GM12878 (cell line): Measurements from ENCODE around the gene POLR2I.
"Not testable (repeated sequence)": the region's sequence is repeated elsewhere in the genome, so short reads cannot be mapped to it uniquely, and the experiment has no call there.

Experiments used
- BHLHE40 ChIP-seq, 2 experiments: fragments of 450-650 bp in 1 of 2; IDR thresholded peaks; 2 replicates each; pipeline ENCODE4 v1.6.1; 2011 to 2017; ENCODE audit warnings: low read depth in 2 of 2, borderline replicate concordance in 1 of 2, improper control_type of control experiment in 1 of 2, low read length in 1 of 2, mild to moderate bottlenecking in 1 of 2
- BMI1 ChIP-seq: fragments of 450-650 bp; IDR thresholded peaks from 2 replicates; pipeline ENCODE4 v1.6.1; 2016; ENCODE audit warnings: mild to moderate bottlenecking, moderate library complexity, borderline replicate concordance
- BRCA1 ChIP-seq: IDR thresholded peaks from 2 replicates; pipeline ENCODE4 v1.6.1; 2011; ENCODE audit warnings: low read depth, low read length, improper control_type of control experiment
- HCFC1 ChIP-seq: fragments of 150-350 bp; IDR thresholded peaks from 2 replicates; pipeline ENCODE4 v1.6.1; 2014; ENCODE audit warnings: low read length
- JUND ChIP-seq: IDR thresholded peaks from 2 replicates; pipeline ENCODE4 v1.6.1; 2012; ENCODE audit warnings: low read depth, mild to moderate bottlenecking, low read length, improper control_type of control experiment, moderate library complexity
- KDM1A ChIP-seq: fragments of 200-600 bp; sonication (generic); IDR thresholded peaks from 2 replicates; pipeline ENCODE4 v1.6.1; 2016; ENCODE audit warnings: borderline replicate concordance
- NFYB ChIP-seq: IDR thresholded peaks from 2 replicates; pipeline ENCODE4 v1.6.1; 2011; ENCODE audit warnings: low read depth, mild to moderate bottlenecking, low read length, improper control_type of control experiment, moderate library complexity; ENCODE audit not compliant: insufficient read depth
- POLR2A ChIP-seq: IDR thresholded peaks from 2 replicates; pipeline ENCODE4 v1.6.1; 2011; ENCODE audit warnings: low read depth, mild to moderate bottlenecking, low read length
- SIN3A ChIP-seq: IDR thresholded peaks from 2 replicates; pipeline ENCODE4 v1.6.1; 2012; ENCODE audit warnings: low read depth, low read length, improper control_type of control experiment
- TF ChIP-seq, protein P1 (sequence below): fragments of 450-650 bp; formaldehyde crosslinking; IDR thresholded peaks from 2 replicates; pipeline ENCODE4 v1.4.0; 2022; ENCODE audit warnings: mild to moderate bottlenecking, moderate library complexity
- TF ChIP-seq, protein P2 (sequence below): fragments of 450-650 bp; IDR thresholded peaks from 2 replicates; pipeline ENCODE4 v1.6.1; 2016; ENCODE audit warnings: mild to moderate bottlenecking, moderate library complexity, borderline replicate concordance
- TF ChIP-seq, protein P3 (sequence below), 3 experiments: IDR thresholded peaks in 2 of 3; conservative IDR thresholded peaks in 1 of 3; 2 replicates each; pipeline ENCODE4 v1.5.1; 2011; ENCODE audit warnings: low read depth in 3 of 3, low read length in 3 of 3, mild to moderate bottlenecking in 3 of 3, control low read depth in 2 of 3, moderate library complexity in 2 of 3, inconsistent platforms in 1 of 3, mixed read lengths in 1 of 3; ENCODE audit not compliant: control insufficient read depth in 2 of 3, insufficient read depth in 1 of 3; ENCODE audit errors: extremely low read depth in 1 of 3
- TF ChIP-seq, protein P4 (sequence below): IDR thresholded peaks from 2 replicates; pipeline ENCODE4 v1.6.1; 2011; ENCODE audit warnings: mild to moderate bottlenecking, low read depth, low read length, moderate library complexity; ENCODE audit not compliant: insufficient replicate concordance

DNA sequence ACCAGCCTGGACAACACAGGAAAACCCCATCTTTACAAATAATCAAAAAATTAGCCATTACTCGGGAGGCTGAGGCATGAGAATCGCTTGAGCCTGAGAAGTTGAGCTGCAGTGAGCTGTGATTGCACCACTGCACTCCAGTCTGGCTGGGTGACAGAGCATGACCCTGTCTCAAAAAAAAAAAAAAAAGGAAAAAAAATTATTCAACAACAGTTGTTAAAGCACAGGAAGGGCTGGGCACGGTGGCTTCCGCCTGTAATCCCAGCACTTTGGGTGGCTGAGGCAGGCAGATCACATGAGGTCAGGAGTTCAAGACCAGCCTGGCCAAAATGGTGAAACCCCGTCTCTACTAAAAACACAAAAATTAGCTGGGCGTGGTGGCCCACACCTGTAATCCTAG is 16.5 kb upstream of the POLR2I start:
- TF ChIP-seq, protein P1, sequence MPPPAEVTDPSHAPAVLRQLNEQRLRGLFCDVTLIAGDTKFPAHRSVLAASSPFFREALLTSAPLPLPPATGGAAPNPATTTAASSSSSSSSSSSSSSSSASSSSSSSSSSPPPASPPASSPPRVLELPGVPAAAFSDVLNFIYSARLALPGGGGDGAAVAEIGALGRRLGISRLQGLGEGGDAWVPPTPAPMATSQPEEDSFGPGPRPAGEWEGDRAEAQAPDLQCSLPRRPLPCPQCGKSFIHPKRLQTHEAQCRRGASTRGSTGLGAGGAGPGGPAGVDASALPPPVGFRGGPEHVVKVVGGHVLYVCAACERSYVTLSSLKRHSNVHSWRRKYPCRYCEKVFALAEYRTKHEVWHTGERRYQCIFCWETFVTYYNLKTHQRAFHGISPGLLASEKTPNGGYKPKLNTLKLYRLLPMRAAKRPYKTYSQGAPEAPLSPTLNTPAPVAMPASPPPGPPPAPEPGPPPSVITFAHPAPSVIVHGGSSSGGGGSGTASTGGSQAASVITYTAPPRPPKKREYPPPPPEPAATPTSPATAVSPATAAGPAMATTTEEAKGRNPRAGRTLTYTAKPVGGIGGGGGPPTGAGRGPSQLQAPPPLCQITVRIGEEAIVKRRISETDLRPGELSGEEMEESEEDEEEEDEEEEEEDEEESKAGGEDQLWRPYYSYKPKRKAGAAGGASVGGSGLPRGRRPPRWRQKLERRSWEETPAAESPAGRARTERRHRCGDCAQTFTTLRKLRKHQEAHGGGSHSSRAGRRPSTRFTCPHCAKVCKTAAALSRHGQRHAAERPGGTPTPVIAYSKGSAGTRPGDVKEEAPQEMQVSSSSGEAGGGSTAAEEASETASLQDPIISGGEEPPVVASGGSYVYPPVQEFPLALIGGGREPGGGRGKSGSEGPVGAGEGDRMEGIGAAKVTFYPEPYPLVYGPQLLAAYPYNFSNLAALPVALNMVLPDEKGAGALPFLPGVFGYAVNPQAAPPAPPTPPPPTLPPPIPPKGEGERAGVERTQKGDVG = not testable (repeated sequence)
- not testable (repeated sequence) for TF ChIP-seq JUND; HCFC1; BMI1; NFYB; SIN3A; KDM1A; BHLHE40 (IDR thresholded peaks at IDR 0.05; ENCODE audit: borderline replicate concordance in 1 of 2, low read depth in 2 of 2, low read length in 1 of 2); BRCA1; POLR2A
- TF ChIP-seq, protein P2, sequence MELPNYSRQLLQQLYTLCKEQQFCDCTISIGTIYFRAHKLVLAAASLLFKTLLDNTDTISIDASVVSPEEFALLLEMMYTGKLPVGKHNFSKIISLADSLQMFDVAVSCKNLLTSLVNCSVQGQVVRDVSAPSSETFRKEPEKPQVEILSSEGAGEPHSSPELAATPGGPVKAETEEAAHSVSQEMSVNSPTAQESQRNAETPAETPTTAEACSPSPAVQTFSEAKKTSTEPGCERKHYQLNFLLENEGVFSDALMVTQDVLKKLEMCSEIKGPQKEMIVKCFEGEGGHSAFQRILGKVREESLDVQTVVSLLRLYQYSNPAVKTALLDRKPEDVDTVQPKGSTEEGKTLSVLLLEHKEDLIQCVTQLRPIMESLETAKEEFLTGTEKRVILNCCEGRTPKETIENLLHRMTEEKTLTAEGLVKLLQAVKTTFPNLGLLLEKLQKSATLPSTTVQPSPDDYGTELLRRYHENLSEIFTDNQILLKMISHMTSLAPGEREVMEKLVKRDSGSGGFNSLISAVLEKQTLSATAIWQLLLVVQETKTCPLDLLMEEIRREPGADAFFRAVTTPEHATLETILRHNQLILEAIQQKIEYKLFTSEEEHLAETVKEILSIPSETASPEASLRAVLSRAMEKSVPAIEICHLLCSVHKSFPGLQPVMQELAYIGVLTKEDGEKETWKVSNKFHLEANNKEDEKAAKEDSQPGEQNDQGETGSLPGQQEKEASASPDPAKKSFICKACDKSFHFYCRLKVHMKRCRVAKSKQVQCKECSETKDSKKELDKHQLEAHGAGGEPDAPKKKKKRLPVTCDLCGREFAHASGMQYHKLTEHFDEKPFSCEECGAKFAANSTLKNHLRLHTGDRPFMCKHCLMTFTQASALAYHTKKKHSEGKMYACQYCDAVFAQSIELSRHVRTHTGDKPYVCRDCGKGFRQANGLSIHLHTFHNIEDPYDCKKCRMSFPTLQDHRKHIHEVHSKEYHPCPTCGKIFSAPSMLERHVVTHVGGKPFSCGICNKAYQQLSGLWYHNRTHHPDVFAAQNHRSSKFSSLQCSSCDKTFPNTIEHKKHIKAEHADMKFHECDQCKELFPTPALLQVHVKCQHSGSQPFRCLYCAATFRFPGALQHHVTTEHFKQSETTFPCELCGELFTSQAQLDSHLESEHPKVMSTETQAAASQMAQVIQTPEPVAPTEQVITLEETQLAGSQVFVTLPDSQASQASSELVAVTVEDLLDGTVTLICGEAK = not testable (repeated sequence)
- TF ChIP-seq, protein P3, sequence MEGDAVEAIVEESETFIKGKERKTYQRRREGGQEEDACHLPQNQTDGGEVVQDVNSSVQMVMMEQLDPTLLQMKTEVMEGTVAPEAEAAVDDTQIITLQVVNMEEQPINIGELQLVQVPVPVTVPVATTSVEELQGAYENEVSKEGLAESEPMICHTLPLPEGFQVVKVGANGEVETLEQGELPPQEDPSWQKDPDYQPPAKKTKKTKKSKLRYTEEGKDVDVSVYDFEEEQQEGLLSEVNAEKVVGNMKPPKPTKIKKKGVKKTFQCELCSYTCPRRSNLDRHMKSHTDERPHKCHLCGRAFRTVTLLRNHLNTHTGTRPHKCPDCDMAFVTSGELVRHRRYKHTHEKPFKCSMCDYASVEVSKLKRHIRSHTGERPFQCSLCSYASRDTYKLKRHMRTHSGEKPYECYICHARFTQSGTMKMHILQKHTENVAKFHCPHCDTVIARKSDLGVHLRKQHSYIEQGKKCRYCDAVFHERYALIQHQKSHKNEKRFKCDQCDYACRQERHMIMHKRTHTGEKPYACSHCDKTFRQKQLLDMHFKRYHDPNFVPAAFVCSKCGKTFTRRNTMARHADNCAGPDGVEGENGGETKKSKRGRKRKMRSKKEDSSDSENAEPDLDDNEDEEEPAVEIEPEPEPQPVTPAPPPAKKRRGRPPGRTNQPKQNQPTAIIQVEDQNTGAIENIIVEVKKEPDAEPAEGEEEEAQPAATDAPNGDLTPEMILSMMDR (IDR thresholded peaks at IDR 0.05 in 2 of 3, conservative IDR thresholded peaks at IDR 0.05 in 1 of 3; ENCODE audit: control insufficient read depth in 2 of 3, extremely low read depth in 1 of 3, insufficient read depth in 1 of 3, low read depth in 3 of 3, low read length in 3 of 3) = not testable (repeated sequence)
- TF ChIP-seq, protein P4, sequence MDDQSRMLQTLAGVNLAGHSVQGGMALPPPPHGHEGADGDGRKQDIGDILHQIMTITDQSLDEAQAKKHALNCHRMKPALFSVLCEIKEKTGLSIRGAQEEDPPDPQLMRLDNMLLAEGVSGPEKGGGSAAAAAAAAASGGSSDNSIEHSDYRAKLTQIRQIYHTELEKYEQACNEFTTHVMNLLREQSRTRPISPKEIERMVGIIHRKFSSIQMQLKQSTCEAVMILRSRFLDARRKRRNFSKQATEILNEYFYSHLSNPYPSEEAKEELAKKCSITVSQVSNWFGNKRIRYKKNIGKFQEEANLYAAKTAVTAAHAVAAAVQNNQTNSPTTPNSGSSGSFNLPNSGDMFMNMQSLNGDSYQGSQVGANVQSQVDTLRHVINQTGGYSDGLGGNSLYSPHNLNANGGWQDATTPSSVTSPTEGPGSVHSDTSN = not testable (repeated sequence)
